Activated CD4-positive, CD25-positive, alpha-beta regulatory T cell treated with anti-CD3 and anti-CD28 coated beads, Interleukin-2, amount 50 U/mL, for 16 hours (primary cell): Measurements from ENCODE around the gene CINP.

Experiments used
- DNase-seq: peaks from one replicate; pipeline ENCODE4 v3.0.0-alpha.2; 2020; ENCODE audit warnings: low read depth, low spot score

The CINP gene

DNA sequence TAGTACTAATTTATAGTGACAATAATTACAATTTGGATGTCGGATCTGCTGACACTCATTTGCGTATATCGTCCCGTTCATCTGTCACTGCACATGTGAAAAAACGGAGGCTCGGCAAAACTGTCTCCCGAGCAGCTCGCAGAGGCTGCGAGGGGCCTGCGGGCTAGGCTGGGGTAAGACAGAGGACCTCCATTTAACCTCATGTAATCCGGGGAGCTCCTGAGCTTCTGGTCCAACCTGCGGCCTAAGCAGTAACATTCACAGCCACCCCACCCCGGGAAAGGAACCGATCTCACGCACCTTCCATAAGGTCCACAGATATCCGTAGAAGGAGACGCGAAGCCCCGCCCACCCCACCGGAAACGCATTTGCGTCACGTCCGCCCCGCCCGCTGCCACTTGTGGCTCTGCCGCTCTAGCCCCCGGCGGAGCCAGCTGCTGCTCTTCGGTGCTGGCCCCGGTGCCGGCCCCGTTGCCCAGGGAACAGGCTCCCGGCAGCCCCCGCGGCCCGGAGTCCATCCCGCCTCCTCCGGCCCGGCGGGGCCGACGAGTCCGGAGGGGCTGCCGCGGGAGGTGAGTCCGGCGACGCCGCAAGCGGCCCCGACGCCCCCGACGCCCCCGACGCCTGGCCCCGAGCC lies at the start of gene CINP, which contains the start of gene TECPR2:
Gene CINP, minus strand, starts transcription at position 346 of the 637 bp plus-strand sequence. Its CDS starts 39 bp downstream, at position 307.
Gene TECPR2, plus strand, starts transcription at position 397 of the 637 bp plus-strand sequence. CDS start 13,781 bp downstream, outside the sequence.
- DNase-seq: peak; percentile 94

DNA sequence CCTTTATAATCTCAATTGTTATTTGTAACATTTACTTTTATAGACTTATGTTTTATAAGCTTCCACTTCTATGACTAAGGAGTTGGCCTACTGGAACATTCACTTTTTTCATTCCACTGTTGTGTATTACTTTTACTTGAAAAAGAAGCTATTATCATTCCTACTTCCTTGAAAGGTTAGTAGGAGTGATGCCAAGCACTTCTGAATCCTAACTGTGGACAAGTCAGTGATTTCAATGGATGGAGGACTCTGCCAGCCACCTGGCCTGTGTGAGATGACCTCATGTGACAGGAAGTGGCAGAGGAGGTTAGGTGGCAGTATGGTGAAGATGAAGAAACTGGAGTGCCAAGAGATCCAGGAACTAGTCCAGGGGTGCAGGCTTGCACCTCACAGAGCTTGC lies 46.0 kb upstream of the CINP start:
- DNase-seq: no peak

DNA sequence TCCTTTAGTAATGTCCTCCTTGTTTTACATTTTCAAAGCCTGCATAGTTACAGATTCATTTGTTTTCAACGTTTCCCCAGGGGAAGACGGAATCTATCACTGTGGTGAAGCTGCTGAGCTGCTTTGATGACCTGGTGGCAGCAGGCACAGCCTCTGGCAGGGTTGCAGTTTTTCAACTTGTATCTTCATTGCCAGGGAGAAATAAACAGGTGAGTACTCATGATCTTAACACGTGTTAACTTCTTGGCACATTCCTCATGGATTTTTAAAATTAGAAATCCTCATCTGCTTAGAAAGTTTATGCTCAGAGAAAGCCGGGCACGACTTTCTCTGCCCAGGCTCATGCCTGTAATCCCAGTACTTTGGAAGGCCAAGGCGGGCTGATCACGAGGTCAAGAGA lies 44.6 kb upstream of the CINP start:
- no peak for DNase-seq

DNA sequence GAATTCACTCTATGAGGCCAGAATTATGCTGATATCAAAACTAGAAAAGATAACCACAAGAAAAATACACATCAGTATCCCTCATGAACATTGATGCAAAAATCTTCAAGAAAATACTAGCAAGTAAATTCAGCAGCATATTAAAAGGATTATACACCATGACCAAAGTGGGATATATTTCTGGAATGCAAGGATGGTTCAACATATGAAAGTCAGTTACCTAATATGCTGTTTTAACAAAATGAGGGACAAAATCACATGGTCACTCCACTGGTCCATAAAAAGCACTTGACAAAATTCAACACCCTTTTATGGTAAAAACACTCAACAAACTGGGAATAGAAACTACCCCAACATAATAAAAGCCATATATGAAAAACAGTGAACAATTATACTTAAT lies 40.3 kb upstream of the CINP start:
- no peak for DNase-seq

DNA sequence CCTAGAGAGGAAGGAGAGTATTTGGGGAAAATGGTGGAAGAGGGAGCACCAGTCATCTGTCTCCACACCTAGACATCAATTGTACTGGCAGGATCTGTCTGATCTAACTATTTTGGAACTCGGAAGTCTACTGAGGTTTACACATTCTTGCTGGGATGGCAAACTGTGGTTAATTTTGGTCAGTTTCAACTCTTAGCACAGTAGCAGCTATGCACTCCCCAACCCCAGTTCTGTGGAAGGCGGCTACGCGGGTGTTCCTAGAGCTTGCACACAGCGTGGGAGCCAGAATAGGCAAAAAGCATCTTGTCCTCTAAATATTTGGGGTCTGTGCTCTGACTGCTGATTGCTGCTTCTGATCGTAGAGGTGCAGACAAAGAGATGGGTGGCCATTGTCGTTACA lies 33.8 kb upstream of the CINP start:
- DNase-seq: no peak

DNA sequence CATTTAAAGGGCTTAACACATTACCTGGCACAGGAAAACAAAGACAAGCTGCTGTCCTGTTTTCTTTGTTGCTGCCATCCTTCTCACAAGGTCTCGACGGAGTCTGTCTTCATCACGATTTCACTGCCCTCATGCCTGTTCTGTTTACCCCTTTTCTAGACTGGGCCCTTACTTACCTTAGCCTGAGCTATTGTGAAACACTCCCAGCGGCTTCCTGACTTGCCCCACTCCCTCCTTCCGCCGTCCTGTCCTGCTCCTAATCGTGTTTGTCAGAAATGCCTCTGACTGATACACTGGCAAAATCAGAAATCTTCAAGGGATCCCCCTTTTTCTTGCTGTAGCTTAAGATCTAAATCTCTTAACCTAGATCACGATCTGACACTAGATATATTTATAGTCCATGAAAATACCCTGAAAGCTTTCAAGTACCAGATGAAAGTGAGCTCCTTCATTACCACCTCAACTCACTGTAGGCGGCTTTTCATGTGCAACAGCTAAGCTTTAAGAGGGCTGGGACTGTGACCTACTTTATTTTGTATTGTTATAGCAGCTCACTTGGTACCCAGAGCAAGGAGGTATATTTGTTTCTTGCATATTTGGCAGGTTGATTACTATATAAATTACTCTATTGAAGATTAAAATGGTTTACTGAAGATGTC lies 32.2 kb upstream of the CINP start:
- no peak for DNase-seq

DNA sequence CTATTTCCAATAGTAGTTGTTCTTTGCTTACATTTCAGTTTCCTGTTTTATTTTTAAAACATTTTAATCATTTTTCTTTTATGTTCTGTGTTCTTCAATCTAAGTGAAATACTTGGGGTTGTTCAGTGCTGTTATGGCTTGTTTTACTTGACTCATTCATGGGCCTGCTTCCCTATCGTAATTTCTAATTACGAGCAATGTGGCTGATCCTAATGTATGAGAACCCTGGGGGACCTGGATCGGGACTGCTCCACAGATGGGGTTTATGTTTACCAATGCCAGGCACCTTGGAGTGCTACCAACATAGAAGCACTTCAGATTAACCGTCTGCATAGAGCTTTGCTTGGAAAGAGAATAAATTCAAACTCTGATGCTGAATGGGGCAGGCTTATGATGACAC lies 29.8 kb upstream of the CINP start:
- DNase-seq: no peak

DNA sequence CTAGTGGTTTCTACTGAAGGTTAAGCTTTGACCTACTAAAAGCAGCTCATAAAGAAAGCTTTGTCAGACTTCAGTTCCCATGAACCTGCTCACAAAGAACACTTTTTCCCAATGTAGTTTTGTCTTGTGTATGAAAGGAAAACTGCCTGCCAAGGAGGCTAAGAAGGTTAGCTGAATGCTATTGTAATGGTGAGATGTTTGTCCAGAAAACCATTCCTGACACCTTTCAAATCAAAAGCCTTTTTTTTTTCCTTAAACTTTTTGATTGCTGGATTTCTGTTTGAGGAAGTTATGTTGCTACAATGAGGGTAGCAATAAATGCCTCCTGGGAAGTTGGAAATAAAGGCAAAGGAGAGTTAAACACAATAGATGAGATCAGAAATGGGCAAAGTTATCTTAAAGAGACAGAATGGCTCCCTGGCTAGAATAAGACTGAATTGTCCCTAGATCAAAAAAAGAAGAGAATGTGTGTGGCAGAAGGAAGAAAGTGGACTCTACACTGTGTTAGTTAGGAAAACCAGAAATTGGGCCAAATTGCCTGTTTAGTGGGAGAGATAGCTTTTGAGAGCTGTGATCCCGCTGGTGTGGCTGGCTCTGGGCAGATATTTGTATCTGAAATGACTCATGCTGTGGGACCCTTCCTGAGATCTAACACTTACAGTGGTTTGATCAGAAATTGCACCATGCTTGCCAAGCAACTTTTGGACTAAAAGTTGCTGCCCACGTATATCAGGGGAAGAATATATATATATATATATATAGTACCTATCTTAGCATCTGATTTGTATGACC lies 27.6 kb upstream of the CINP start:
- DNase-seq: no peak

DNA sequence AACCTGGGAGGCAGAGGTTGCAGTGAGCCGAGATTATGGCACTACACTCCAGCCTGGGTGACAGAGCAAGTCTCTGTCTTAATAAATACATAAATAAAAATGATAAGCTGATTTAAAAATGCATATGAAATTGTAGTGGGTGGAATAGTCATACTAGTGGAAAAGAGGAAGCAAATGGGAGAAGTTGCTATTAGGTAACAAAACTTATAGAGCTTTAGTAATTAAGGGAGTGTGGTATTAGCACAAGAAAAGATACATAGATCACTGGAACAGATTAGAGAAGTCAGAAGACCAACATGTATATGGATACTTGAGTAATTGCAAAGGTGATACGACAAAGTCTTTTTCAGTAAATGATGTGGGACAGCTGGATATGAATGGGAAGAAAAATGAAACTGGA lies 26.6 kb upstream of the CINP start:
- DNase-seq: no peak

DNA sequence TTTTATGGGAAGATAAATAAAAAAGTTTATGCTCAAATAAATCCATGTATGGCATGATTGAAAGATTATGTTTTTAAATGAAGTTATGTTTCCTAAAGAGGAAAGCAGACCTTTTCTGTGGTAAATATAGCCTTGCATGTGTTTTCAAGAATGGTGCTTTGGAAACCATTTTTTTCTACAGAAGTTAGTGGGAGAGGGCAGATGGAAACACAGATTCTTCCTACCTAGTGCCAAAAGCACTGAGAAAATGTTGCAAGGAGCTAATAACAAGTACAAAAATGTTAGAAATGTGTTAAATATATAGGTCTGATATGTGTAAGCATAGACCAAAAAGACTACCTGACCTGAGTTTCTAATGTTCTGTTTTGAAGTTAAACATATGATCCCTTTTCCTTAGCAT lies 24.4 kb upstream of the CINP start:
- DNase-seq: no peak

DNA sequence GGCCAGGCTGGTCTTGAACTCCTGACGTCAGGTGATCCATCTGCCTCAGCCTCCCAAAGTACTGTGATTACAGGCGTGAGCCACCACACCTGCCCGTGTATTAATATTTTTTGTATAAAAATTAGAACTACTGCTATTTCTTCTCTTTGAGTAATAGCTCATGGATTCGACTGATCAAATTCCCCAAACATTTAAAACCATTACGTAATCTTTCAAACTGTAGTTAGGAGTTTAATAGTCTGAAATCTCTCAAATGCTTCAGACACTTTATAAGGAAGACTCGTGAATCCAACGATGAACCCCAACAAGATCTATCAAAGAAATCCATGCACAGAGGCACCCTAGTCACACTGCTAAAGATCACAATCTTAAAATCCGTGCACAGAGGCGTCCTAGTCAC lies 16.1 kb upstream of the CINP start:
- DNase-seq: no peak

DNA sequence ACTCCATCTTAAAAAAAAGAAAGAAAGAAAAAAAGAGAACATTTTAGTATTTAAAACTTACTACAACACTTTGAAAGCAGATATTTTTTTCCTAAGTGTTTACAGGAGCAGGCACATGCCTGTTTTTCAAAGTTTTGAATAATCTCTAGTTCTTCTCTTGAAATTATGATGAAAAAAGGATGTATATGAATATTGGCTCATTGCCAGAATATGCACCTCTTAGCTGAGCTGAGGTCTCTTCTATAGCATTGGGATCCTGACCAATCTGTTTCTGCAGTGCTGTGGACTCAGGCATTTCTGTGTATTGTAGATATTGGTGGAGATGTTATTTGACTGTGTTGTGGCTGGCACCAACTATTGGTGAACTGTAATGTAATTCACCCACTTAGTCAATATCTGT lies 15.0 kb upstream of the CINP start:
- DNase-seq: no peak

DNA sequence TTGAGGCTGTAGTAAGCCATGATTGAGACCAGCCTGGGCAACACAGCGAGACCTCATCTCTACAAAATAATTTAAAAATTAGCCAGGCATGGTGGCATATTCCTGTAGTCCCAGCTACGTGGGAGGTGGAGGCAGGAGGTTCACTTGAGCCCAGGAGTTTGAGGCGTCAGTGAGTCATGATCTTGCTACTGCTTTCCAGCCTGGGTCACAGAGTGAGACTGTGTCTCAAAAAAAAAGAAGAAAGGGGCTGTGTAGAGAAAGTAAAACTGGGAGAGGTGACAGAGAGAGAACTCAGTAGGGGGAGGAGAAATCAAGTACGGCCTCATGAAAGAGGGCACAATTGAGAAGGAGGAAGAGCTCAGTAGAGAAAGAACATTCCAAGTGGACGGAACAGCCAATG lies 12.4 kb upstream of the CINP start:
- DNase-seq: no peak

DNA sequence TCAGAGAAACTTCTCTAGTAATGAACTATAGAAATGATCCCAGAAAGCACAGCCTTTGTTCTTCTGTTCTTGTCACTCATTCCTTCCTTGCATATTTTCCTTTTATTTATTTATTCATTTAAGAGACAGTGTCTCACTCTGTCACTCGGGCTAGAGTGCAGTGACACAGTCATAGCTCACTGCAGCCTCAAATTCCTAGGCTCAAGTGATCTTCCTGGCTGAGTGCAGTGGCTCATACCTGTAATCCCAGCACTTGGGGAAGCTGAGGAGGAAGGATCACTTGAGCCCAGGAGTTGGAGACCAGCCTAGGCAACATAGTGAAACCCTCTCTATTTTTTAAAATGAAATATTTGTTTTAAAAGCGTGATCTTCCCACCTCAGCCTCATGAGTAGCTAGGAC lies 11.6 kb upstream of the CINP start:
- no peak for DNase-seq

DNA sequence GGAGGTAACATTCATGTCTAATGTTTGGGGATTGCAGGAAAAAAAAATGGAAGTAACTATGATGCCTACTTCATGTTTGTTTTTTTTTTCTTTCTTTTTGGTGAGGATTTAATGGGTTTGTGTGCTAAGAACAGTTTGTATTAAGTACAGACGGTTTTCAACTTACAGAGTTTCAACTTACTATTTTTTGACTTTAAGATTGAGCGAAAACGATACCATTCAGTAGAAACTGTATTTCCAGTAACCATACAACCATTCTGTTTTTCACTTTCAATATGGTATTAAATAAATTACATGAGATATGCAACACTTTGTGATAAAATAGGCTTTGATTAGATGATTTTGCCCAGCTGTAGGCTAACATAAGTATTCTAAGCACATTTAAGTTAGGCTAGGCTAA lies 10.4 kb upstream of the CINP start:
- no peak for DNase-seq

DNA sequence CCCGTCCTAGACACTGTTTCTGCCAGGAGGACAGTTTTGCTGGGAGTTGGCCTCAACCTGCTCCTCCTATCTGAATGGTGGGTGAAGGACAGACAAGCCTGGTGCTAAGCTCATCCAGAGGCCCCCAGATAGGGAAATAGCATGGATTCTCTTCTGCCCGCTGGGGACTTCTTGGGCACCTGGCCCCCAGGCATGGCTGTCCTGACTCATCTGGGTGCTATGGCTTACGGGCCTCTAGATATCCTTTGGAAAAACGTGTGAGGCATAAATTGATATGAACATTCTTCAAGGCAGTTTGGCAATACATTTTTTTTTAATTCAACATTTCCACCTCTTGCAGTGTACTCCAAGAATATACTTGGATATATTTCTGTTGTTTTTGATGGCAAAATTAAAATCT lies 8.7 kb upstream of the CINP start:
- no peak for DNase-seq

DNA sequence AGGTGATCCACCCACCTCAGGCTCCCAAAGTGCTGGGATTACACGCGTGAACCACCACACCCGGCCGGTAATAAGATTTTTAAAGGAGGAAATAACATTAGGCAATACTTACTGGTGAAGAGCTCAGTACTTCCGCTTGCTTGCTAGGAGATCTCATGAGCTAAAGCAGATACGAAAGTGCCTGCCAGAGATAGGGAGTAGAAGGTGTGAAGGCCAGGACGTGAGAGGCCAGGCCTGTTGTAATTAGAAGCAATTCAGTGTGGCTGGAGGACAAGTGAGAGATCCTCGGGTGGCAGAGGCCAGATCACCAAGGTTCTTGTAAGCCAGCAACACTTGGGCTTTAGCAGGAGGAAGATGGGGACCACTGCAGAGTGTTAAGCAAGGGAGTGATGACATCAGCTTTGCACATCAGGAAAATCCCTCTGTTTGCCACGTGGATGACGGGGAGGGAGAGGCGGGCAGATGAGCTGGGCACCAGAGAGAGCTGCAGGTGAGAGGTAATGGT lies 7.7 kb upstream of the CINP start:
- DNase-seq: no peak

DNA sequence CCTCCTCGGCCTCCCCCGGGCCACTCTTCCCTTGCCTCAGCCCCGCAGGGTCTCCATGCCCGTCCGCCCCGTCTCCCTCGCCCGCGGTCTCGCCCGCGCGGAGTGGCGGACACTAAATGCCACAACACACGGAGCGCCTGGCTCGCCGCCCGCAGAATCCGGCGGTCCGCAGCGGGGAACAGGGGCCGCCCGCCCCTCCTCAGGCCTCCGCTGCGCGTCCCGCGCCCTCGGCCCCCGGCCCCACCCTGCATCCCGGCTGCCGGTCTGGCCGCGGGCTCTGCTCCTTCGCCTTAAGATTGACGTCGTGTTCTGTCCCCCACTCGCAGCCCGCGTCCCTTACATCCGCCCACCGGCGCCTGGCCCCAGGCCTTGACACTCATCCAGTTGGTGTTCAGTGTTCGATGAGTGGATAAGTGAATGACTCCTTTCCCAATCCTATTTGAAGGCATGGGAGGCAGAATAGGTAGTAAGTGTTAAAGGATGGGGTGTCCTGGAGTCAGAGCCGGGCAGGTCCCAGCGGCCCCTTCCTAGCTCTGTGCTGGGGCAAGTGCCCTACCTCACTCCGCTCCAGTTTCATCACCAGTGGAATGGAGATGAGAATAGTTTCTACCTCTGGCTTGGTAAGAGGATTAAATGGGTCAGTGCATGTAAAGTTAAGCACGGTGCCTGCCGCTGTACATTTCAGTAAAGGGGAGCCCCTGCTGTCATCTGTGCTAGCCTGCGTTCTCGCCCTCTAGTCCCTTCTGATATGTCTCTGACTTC lies 673 bp upstream of the CINP start:
- DNase-seq: no peak

DNA sequence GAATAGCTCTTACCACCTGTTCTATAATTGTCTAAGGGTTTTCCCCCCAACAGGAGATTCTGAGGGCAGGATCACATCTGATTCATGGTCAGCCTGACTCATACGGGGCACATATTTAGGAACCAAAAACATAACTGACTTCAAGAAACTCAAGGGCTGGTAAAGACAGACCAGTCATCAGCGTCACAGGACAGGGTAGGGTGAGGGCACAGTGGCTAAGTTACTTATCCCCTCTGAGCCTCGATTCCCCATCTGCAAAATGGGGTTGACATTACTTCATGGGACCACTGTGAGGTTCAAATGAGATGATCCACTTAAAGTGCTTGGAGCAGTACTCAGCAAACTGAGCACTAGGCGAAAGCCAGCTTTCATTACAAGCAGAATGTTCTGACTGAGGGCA lies 606 bp downstream of the CINP start:
- DNase-seq: peak; percentile 11

DNA sequence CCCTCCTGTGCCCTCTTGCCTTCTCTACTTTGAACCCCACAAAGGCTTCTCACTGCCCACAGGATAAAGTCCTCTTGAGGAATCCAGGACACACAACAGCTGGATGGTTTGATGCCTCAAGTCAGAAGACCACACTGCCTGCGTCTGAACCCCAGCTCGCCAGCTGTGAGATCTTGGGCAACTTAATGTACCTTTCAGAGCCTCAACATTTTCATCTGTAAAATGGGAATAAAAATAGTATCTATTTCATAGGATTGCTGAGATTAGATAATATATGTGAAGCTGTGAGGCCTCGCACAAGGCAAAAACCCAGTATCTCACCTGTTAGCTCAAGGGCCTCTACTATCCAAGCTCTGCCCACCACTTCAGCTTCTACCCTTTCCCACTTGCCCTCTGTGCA lies 2.3 kb downstream of the CINP start:
- no peak for DNase-seq

DNA sequence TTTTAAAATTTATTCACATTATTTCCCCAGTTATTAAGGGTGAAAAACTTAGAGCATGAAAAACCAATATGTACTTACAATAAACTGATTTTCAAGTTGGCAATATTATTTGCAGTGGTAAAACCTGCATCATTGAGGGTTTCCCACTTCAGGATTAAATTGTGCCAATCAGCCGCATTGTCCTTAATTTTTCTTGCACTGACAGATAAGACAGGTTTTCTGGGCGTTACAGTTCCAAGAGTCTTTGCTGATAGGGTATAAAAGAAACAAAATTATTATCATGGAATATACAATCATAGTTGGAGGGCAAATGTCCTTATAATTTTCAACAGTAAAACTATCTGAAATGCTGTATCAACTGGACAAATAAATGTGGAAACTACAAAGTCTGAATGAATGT lies 3.3 kb downstream of the CINP start:
- DNase-seq: no peak

DNA sequence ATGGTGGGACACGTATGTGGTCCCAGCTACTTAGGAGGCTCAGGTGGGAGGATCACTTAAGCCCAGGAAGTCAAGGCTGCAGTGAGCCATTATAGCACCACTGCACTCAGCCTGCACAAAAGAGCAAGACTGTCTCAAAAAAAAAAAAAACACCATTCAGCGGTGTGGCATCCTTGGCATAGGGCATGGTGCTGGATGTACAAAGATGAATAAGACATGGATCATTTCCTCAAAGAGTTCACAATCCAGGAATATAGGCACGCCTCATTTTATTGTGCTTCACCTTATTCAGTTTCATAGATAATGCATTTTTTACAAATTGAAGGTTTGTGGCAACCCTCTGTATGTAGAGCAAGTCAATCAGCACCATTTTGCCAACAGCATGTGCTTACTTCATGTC lies 6.4 kb downstream of the CINP start:
- no peak for DNase-seq
